ENCODE measurements around the gene SP2.
A peak's percentile ranks its signal among the peaks of the same experiment; 100 is the strongest.

SP2 gene

GRCh38 chr17:47894498-47895346 lies 1.3 kb upstream of the SP2 start:
- DNase-seq (ENCODE audit: low read depth) = no peak

GRCh38 chr17:47895347-47895855 lies 635 bp upstream of the SP2 start:
- H3K4me3 ChIP-seq (ENCODE audit: low read length) = peak overlapping the region; percentile 98
- DNase-seq (ENCODE audit: low read depth) = no peak
- TF ChIP-seq CTCF (conservative IDR thresholded peaks at IDR 0.05; ENCODE audit: low read length) = no peak

More at GRCh38 chr17:47894498-47895346, 1.3 kb upstream of the SP2 start:
- TF ChIP-seq CTCF (conservative IDR thresholded peaks at IDR 0.05; ENCODE audit: low read length) = no peak
- H3K4me3 ChIP-seq (ENCODE audit: low read length) = peak overlapping the region; percentile 98

GRCh38 chr17:47896672-47897490 lies 845 bp downstream of the SP2 start:
- peak overlapping the region; percentile 96 for H3K4me3 ChIP-seq (ENCODE audit: low read length)
- TF ChIP-seq CTCF (conservative IDR thresholded peaks at IDR 0.05; ENCODE audit: low read length) = no peak
- peak; percentile 47 for DNase-seq (ENCODE audit: low read depth)

GRCh38 chr17:47897561-47897960 lies 1.5 kb downstream of the SP2 start:
- no peak for TF ChIP-seq CTCF (conservative IDR thresholded peaks at IDR 0.05; ENCODE audit: low read length)

GRCh38 chr17:47898241-47898640 lies 2.2 kb downstream of the SP2 start:
- H3K4me3 ChIP-seq (ENCODE audit: low read length) = no peak overlapping the region
- TF ChIP-seq CTCF (conservative IDR thresholded peaks at IDR 0.05; ENCODE audit: low read length) = no peak
- DNase-seq (ENCODE audit: low read depth) = no peak

More at GRCh38 chr17:47897561-47897960, 1.5 kb downstream of the SP2 start:
- peak overlapping the region; percentile 96 for H3K4me3 ChIP-seq (ENCODE audit: low read length)
- no peak for DNase-seq (ENCODE audit: low read depth)

- no peak for DNase-seq (ENCODE audit: low read depth)
- no peak overlapping the region for H3K4me3 ChIP-seq (ENCODE audit: low read length)
- TF ChIP-seq CTCF (conservative IDR thresholded peaks at IDR 0.05; ENCODE audit: low read length) = no peak
Measured at GRCh38 chr17:47899643-47900042, 3.6 kb downstream of the SP2 start.
